Measurements from ENCODE around the gene GMEB1.

DNA sequence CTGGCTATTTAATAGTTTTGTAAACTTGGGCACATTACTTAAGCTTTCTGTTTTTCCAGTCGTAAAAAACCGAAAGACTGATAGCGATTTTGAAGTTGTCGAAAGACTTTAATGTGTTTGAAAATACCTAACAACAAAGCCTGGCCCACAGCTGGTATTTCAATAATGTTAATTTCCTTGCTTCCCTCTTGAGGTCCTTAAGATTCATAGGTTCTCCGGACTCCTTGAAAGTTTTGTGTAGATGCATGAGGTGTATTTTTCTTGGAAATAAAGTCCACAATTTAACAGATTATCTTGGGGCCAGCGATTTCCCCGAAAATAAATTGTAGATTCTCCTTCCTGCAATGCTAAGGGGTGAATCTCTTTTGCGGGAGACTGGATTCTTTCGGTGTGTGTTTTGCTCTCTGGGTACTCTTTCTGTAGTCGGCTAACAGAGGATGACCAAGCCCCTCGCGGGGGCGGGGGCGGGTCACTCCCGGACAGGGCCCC is 67.4 kb downstream of the GMEB1 start:
- TF ChIP-seq JUN (IDR thresholded peaks at IDR 0.05): no peak
- TF ChIP-seq REST (IDR thresholded peaks at IDR 0.05): no peak
- TF ChIP-seq, protein P1, sequence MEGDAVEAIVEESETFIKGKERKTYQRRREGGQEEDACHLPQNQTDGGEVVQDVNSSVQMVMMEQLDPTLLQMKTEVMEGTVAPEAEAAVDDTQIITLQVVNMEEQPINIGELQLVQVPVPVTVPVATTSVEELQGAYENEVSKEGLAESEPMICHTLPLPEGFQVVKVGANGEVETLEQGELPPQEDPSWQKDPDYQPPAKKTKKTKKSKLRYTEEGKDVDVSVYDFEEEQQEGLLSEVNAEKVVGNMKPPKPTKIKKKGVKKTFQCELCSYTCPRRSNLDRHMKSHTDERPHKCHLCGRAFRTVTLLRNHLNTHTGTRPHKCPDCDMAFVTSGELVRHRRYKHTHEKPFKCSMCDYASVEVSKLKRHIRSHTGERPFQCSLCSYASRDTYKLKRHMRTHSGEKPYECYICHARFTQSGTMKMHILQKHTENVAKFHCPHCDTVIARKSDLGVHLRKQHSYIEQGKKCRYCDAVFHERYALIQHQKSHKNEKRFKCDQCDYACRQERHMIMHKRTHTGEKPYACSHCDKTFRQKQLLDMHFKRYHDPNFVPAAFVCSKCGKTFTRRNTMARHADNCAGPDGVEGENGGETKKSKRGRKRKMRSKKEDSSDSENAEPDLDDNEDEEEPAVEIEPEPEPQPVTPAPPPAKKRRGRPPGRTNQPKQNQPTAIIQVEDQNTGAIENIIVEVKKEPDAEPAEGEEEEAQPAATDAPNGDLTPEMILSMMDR (IDR thresholded peaks at IDR 0.05): no peak
- TF ChIP-seq CHD2 (IDR thresholded peaks at IDR 0.05; ENCODE audit: low read length, partially characterized antibody): no peak
- TF ChIP-seq, protein P2, sequence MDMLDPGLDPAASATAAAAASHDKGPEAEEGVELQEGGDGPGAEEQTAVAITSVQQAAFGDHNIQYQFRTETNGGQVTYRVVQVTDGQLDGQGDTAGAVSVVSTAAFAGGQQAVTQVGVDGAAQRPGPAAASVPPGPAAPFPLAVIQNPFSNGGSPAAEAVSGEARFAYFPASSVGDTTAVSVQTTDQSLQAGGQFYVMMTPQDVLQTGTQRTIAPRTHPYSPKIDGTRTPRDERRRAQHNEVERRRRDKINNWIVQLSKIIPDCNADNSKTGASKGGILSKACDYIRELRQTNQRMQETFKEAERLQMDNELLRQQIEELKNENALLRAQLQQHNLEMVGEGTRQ (IDR thresholded peaks at IDR 0.05): no peak
- no peak for TF ChIP-seq EP300 (IDR thresholded peaks at IDR 0.05)
- TF ChIP-seq ZNF302 (CRISPR knock-in tag; IDR thresholded peaks at IDR 0.05): no peak
- TF ChIP-seq RNF2 (IDR thresholded peaks at IDR 0.05; ENCODE audit: borderline replicate concordance, low read depth): no peak
- no peak for TF ChIP-seq SREBF2 (IDR thresholded peaks at IDR 0.05)

Data from A549 (cell line).